Loucy (cell line): Measurements from ENCODE around the gene QRFP.

Source experiments
- EZH2phosphoT487 ChIP-seq: fragments of 200-600 bp; IDR thresholded peaks from 2 replicates; pipeline ENCODE4 v1.6.1; 2018; ENCODE audit warnings: antibody characterized with exemption, mild to moderate bottlenecking, moderate library complexity, borderline replicate concordance
- TF ChIP-seq, protein P1 (sequence below): fragments of 200-600 bp; sonication (generic); conservative IDR thresholded peaks from 2 replicates; pipeline ENCODE4 v1.5.1; 2014; ENCODE audit warnings: mild to moderate bottlenecking, antibody characterized with exemption, low read length

DNA sequence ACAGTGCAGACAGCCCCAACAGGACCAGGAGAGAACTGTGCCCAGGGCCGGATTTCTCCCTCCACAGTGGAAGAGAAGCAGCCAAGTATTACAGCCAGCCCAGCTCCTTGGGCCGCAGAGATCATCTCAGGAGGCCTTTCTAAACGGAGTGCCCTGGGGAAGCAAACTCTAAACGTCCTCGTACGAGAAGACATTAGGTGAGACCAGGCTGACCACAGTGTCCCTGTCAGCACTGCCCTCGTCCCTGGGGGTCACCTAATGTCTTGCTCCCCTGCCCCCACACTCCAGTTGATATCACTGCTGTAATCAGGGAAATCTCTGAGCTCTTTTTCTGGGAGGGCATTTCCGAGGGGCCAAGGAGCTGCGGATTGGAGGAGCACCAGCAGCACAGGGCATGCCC is 6.5 kb downstream of the QRFP start:
- TF ChIP-seq, protein P1, sequence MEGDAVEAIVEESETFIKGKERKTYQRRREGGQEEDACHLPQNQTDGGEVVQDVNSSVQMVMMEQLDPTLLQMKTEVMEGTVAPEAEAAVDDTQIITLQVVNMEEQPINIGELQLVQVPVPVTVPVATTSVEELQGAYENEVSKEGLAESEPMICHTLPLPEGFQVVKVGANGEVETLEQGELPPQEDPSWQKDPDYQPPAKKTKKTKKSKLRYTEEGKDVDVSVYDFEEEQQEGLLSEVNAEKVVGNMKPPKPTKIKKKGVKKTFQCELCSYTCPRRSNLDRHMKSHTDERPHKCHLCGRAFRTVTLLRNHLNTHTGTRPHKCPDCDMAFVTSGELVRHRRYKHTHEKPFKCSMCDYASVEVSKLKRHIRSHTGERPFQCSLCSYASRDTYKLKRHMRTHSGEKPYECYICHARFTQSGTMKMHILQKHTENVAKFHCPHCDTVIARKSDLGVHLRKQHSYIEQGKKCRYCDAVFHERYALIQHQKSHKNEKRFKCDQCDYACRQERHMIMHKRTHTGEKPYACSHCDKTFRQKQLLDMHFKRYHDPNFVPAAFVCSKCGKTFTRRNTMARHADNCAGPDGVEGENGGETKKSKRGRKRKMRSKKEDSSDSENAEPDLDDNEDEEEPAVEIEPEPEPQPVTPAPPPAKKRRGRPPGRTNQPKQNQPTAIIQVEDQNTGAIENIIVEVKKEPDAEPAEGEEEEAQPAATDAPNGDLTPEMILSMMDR: no peak
- TF ChIP-seq EZH2phosphoT487: no peak
